Activated CD8-positive, alpha-beta memory T cell treated with anti-CD3 and anti-CD28 coated beads, Interleukin-2, amount 50 U/mL, for 24 hours (primary cell): ENCODE measurements around the gene CHST11.

Experiments
- DNase-seq: peaks from one replicate; pipeline ENCODE4 v3.0.0-alpha.2; 2020; ENCODE audit errors: extremely low read depth

Gene CHST11

GRCh38 chr12:104460041-104460719 lies 3.4 kb downstream of the CHST11 start:
- DNase-seq, result no peak

- no peak for DNase-seq
Measured at GRCh38 chr12:104460973-104461698, 4.4 kb downstream of the CHST11 start.

- no peak for DNase-seq
Measured at GRCh38 chr12:104462325-104462724, 5.6 kb downstream of the CHST11 start.

GRCh38 chr12:104462931-104463339 lies 6.2 kb downstream of the CHST11 start:
- no peak for DNase-seq

- DNase-seq, result no peak
Measured at GRCh38 chr12:104463368-104463767, 6.6 kb downstream of the CHST11 start.

DNA sequence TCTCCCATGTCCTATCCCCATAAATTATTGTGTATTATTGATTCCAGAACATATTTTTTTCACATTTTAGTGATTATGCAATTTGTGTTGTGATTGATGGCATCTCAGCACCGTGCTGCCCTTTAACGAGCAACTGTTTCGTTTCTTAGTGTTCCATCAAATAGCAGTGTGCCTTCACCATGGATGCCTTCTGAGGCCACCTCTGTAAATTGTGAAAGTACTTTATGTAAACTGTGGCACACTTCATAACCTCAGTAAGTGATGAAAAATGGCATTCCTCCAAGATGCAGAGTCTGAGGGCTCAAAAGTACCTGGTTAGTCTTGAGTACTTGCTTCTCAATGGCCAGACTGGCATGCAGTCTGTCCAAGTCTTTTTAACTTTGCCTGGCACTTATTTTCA lies 8.2 kb downstream of the CHST11 start:
- DNase-seq, result no peak

GRCh38 chr12:104466709-104467345 lies 10.1 kb downstream of the CHST11 start:
- no peak for DNase-seq

GRCh38 chr12:104467346-104467837 lies 10.6 kb downstream of the CHST11 start:
- DNase-seq, result no peak

DNA sequence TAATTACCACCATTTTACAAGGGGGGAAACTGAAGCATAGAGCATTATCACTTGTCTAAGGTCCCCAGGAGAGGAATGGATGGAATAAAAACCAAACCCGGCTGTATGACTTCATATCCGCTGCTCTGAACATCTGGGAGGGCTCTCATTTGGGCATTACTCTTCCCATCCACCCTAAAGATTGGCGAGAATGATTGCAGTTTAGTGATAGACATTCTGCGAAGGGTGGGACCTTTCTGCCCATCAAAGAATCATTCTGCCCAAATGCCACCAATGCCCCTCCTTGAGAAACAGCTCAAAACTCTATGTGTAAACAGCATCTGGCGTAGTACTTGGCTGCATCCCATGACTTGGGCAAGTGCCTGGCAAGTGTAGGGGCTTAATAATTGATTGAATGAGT lies 11.6 kb downstream of the CHST11 start:
- DNase-seq, result no peak

DNA sequence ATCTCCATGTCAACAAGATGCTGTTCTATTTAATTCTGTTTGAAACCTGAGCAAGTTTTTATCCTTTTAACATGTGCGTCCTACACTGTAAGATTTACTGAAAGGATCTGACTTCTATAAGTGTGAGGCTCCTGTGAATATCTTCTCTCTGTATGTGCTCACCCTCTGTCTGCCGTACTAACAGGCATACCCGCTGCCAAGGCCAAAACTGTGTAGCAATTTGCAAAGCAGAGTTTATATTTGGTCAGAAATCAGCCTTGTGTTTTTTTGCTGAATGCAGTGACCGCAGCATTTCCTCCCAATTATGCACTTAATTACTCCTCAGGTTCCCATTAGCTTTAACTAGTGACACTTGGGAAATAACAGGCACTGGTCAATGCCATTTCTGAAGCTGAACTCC lies 12.3 kb downstream of the CHST11 start:
- DNase-seq, result no peak

- DNase-seq, result no peak
Measured at GRCh38 chr12:104469523-104469922, 12.8 kb downstream of the CHST11 start.

DNA sequence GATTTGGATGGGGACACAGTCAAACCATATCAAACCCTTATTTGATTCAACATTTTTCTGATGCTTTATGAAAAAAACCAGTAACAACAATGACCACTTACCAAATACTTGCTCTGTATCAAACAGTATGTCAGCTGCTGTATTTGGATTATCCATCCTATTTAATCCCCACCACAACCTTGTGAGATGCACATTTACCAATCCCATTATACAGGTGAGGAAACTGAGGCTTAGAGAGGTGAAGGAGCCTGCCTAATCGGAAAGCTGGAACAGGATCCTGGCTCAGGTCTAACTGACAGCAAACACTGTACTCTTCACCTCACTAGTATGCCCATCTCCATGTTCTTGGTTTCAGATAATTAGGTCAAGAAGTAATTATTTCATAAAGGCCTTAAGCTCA lies 13.8 kb downstream of the CHST11 start:
- no peak for DNase-seq

DNA sequence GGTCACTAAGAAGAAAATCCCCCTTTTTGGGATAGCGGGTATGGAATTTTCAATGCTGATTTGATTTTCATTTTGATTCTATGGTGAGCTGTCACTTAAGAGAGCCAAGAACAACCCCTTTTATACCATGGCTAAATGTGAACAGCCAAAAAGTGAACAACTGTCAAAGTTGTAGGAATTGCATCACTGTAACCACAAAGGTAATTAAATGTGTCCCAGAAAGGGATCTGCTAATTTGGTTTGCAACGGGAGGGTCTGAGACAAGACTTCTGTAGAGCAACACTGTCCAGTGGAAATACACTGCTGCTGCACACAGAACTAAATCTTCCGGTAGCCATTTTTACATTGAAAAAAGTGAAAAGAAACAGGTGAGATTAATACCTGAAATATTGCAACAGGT lies 14.6 kb downstream of the CHST11 start:
- DNase-seq, result no peak

GRCh38 chr12:104472748-104473147 lies 16.0 kb downstream of the CHST11 start:
- no peak for DNase-seq

DNA sequence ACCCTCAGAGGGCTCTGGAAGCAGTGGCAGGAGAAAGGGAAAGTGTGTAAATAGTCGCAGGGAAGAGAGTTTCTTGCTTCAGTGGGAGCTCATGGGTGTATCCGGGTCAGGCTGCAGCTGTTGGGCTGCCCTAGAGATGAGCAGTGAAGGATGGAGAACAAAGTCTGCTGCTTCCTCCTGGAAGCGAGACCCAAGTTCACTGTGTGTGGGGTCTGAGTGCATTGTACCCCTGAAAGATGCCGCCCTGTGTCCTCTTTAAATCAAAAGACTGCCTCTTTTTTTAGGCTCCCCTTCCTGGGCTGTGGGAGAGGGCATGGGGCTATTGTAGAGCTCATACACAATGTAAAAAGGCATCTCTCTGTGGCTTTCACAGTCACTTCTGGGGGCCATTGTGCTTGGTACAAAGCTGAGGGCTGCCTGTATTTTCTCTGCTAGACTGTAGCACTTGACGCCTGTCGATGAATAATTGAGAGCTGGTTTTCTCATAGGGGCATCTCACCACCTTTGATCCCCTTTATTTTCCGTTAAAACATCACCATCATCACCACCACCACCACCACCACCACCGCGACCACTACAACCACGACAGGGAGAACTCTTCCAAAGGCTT lies 16.7 kb downstream of the CHST11 start:
- no peak for DNase-seq

DNA sequence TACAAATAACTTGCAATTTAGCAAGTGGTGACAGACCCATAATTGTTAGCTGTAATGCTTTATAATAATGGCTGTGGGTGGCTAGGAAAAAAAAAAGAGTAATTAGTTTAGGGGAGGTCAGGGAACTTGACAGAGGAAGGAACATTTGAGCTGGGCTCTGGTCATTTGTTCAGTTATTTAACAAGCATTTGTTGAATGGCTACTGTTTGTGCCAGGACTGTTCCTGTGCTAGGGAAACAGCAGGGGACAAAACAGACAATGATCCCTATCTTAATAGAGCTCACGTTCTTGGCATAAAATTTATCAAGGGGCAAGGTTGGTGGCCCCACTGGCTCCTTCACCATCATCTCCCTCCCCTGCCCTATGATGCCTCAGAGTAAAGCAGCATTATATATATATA lies 18.5 kb downstream of the CHST11 start:
- DNase-seq, result no peak

GRCh38 chr12:104477510-104478390 lies 21.0 kb downstream of the CHST11 start:
- no peak for DNase-seq

GRCh38 chr12:104478396-104479122 lies 21.8 kb downstream of the CHST11 start:
- no peak for DNase-seq

- DNase-seq, result no peak
Measured at GRCh38 chr12:104479123-104479662, 22.4 kb downstream of the CHST11 start.

DNA sequence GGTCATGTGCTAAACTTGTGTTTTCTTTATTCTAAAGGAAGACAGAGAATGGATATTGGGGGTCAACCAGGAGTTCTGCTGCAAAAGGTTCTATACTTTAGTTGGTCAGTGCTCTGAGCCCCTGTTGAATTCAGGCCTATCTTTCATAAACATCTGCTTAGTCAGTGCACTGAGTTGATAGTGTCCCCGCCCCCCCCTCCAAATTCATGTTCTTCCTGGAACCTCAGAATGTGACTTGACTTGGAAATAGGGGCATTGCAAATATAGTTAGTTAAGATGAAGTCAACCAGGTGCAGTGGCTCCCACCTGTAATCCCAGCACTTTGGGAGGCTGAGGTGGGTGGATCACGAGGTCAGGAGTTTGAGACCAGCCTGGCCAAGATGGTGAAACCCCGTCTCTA lies 23.3 kb downstream of the CHST11 start:
- DNase-seq, result no peak
